ENCODE results near the gene TGFB2. TPM values are rescaled to one million over a fixed set of nuclear protein-coding genes. Genes with fewer than 3 reads are reported as not detected.

Gene TGFB2
- total RNA-seq, 1 experiment from 2014 or later, result not detected

- Histone ChIP-seq H3T11ph (ENCODE audit: low read length) (no peak overlapping the region), H2AK5ac (ENCODE audit: insufficient read length, low read length) (no peak overlapping the region), H2BK120ac (ENCODE audit: low read depth, low read length, poor library complexity, severe bottlenecking) (no peak overlapping the region), H3K4me2 (ENCODE audit: insufficient read depth, insufficient read length, low read length) (no peak overlapping the region), H3K4ac (ENCODE audit: low read depth, low read length) (no peak overlapping the region), H3K79me2 (ENCODE audit: insufficient read depth, low read length) (no peaks in the 10 kb centered on the region), H2BK12ac (ENCODE audit: insufficient read length, low read depth, low read length) (no peak overlapping the region), H2BK20ac (ENCODE audit: low read depth, low read length, poor library complexity, severe bottlenecking) (no peak overlapping the region), H3K18ac (ENCODE audit: insufficient read length, low read depth, low read length) (no peak overlapping the region), H3K4me1 (ENCODE audit: insufficient read depth, low read length) (no peaks in the 10 kb centered on the region), H3K79me1 (ENCODE audit: insufficient read depth, low read depth, low read length, poor library complexity, severe bottlenecking) (no peaks in the 10 kb centered on the region), H4K91ac (ENCODE audit: insufficient read length, low read depth, low read length) (no peak overlapping the region), H4K20me1 (ENCODE audit: control insufficient read depth, insufficient read depth, insufficient read length) (no peaks in the 10 kb centered on the region), H3K27me3 (ENCODE audit: insufficient read depth, low read length) (no peaks in the 10 kb centered on the region; the same call in 1 of the 2 replicates), H3K9me3 (ENCODE audit: control insufficient read depth, low read depth, low read length) (no peaks in the 10 kb centered on the region), H4K8ac (replicated peaks; ENCODE audit: insufficient read length, low read depth, low read length) (no peak overlapping the region), H2BK5ac (ENCODE audit: insufficient read length, low read length) (no peak overlapping the region), H3K27ac (ENCODE audit: insufficient read length, low read depth, low read length) (no peak overlapping the region), H4K5ac (ENCODE audit: insufficient read length, low read depth, low read length) (no peak overlapping the region), H3K9ac (ENCODE audit: extremely low read depth, insufficient read length, low read length) (no peak overlapping the region), H3K14ac (ENCODE audit: insufficient read depth, low read length) (no peak overlapping the region), H3K23me2 (ENCODE audit: insufficient read length, low read depth, low read length, poor library complexity, severe bottlenecking) (peaks cover 15% of the 10 kb centered on the region), H3K23ac (ENCODE audit: insufficient read length, low read depth, low read length) (no peak overlapping the region), H2BK15ac (ENCODE audit: low read depth, low read length) (no peak overlapping the region), H2AFZ (ENCODE audit: low read length) (no peak overlapping the region), H3K56ac (ENCODE audit: insufficient read length, low read depth, low read length) (no peak overlapping the region)
- Mint-ChIP-seq H3K4me3 (no peak overlapping the region), H3K27ac (no peak overlapping the region), H3K27me3 (ENCODE audit: low read depth) (peaks cover 2% of the 10 kb centered on the region; the same call in 1 of the 2 replicates), H3K4me1 (peaks cover 23% of the 10 kb centered on the region in 2 experiments), H3K9me3 (no peaks in the 10 kb centered on the region), H3K36me3 (ENCODE audit: insufficient read depth in 1 of 3, low read depth in 3 of 3) (peaks cover 0 to 1% (median 0%) of the 10 kb centered on the region in 3 experiments; a peak in 1 of 7 replicates)
- DNase-seq, result no peak
- TF ChIP-seq CTCF (conservative IDR thresholded peaks at IDR 0.05), result no peak
- WGBS (ENCODE audit: extremely low coverage, insufficient read length, low lambda C conversion rate), result no CpG with 5 or more reads among the region's 4 CpGs
Observed at GRCh38 chr1:218342091-218342490, 3.0 kb upstream of the TGFB2 start.
